ENCODE measurements around the gene DDOST. TPM values are rescaled to one million over a fixed set of nuclear protein-coding genes. Genes with fewer than 3 reads are reported as not detected.
"Not testable (repeated sequence)": the region's sequence is repeated elsewhere in the genome, so short reads cannot be mapped to it uniquely, and the experiment has no call there.

DDOST gene
- total RNA-seq, 1 donor from 2014 or later: 273 TPM

- Mint-ChIP-seq H3K9me3 (ENCODE audit: low read depth) (no peaks in the 10 kb centered on the region), H3K27ac (no peak overlapping the region), H3K4me1 (ENCODE audit: low read depth) (peaks cover 5% of the 10 kb centered on the region), H3K27me3 (peaks cover 3% of the 10 kb centered on the region), H3K36me3 (ENCODE audit: insufficient read depth) (no peaks in the 10 kb centered on the region), H3K4me3 (ENCODE audit: low read depth) (no peak overlapping the region)
- no peak for TF ChIP-seq CTCF (IDR thresholded peaks at IDR 0.05; ENCODE audit: unreplicated experiment)
- no peak for DNase-seq (ENCODE audit: low spot score, unreplicated experiment)
Measured at GRCh38 chr1:20680269-20680668, 19.1 kb upstream of the DDOST start.

- Mint-ChIP-seq H3K9me3 (ENCODE audit: low read depth) (no peaks in the 10 kb centered on the region), H3K27ac (no peak overlapping the region), H3K4me1 (ENCODE audit: low read depth) (peaks cover 5% of the 10 kb centered on the region), H3K36me3 (ENCODE audit: insufficient read depth) (no peaks in the 10 kb centered on the region), H3K27me3 (peaks cover 3% of the 10 kb centered on the region), H3K4me3 (ENCODE audit: low read depth) (no peak overlapping the region)
- TF ChIP-seq CTCF (IDR thresholded peaks at IDR 0.05; ENCODE audit: unreplicated experiment): no peak
- no peak for DNase-seq (ENCODE audit: low spot score, unreplicated experiment)
Measured at GRCh38 chr1:20678599-20678998, 17.4 kb upstream of the DDOST start.

- not testable (repeated sequence) for H3K9me3 Mint-ChIP-seq (ENCODE audit: low read depth); DNase-seq (ENCODE audit: low spot score, unreplicated experiment); H3K27me3 Mint-ChIP-seq; H3K27ac Mint-ChIP-seq; H3K36me3 Mint-ChIP-seq (ENCODE audit: insufficient read depth); H3K4me1 Mint-ChIP-seq (ENCODE audit: low read depth); H3K4me3 Mint-ChIP-seq (ENCODE audit: low read depth)
Measured at GRCh38 chr1:20673626-20674025, 12.5 kb upstream of the DDOST start.

GRCh38 chr1:20672265-20672632 lies 11.1 kb upstream of the DDOST start:
- DNase-seq (ENCODE audit: low spot score, unreplicated experiment): no peak
- Mint-ChIP-seq H3K27me3 (peaks cover 3% of the 10 kb centered on the region), H3K4me1 (ENCODE audit: low read depth) (no peaks in the 10 kb centered on the region), H3K4me3 (ENCODE audit: low read depth) (no peak overlapping the region), H3K9me3 (ENCODE audit: low read depth) (no peaks in the 10 kb centered on the region), H3K27ac (no peak overlapping the region), H3K36me3 (ENCODE audit: insufficient read depth) (no peaks in the 10 kb centered on the region)
- TF ChIP-seq CTCF (IDR thresholded peaks at IDR 0.05; ENCODE audit: unreplicated experiment): no peak

GRCh38 chr1:20670936-20671335 lies 9.8 kb upstream of the DDOST start:
- Mint-ChIP-seq H3K9me3 (ENCODE audit: low read depth) (peaks cover 3% of the 10 kb centered on the region), H3K27ac (no peak overlapping the region), H3K4me1 (ENCODE audit: low read depth) (no peaks in the 10 kb centered on the region), H3K27me3 (peaks cover 3% of the 10 kb centered on the region), H3K36me3 (ENCODE audit: insufficient read depth) (no peaks in the 10 kb centered on the region), H3K4me3 (ENCODE audit: low read depth) (no peak overlapping the region)
- no peak for DNase-seq (ENCODE audit: low spot score, unreplicated experiment)
- TF ChIP-seq CTCF (IDR thresholded peaks at IDR 0.05; ENCODE audit: unreplicated experiment): no peak

- Mint-ChIP-seq H3K9me3 (ENCODE audit: low read depth) (peaks cover 3% of the 10 kb centered on the region), H3K4me3 (ENCODE audit: low read depth) (no peak overlapping the region), H3K27me3 (peaks cover 3% of the 10 kb centered on the region), H3K27ac (no peak overlapping the region), H3K36me3 (ENCODE audit: insufficient read depth) (no peaks in the 10 kb centered on the region), H3K4me1 (ENCODE audit: low read depth) (no peaks in the 10 kb centered on the region)
- DNase-seq (ENCODE audit: low spot score, unreplicated experiment): no peak
- no peak for TF ChIP-seq CTCF (IDR thresholded peaks at IDR 0.05; ENCODE audit: unreplicated experiment)
Measured at GRCh38 chr1:20668581-20668980, 7.4 kb upstream of the DDOST start.
